HUES48 (cell line): Measurements from ENCODE around the gene FOXD2.

ENCODE experiments used
- H3K27ac ChIP-seq: one replicate; pipeline ENCODE4 v1.7.0; 2013; ENCODE audit warnings: low read depth, low read length, inconsistent platforms
- H3K27me3 ChIP-seq: 2 replicates; pipeline ENCODE4 v1.6.1; 2013; ENCODE audit warnings: mild to moderate bottlenecking, low read length; ENCODE audit not compliant: control insufficient read depth, insufficient read depth
- H3K36me3 ChIP-seq: 2 replicates; pipeline ENCODE4 v1.6.1; 2013; ENCODE audit warnings: low read length; ENCODE audit not compliant: control insufficient read depth, insufficient read depth
- H3K4me1 ChIP-seq: 2 replicates; pipeline ENCODE4 v1.6.1; 2013; ENCODE audit warnings: mild to moderate bottlenecking, low read length; ENCODE audit not compliant: control insufficient read depth, insufficient read depth
- H3K4me3 ChIP-seq: 2 replicates; pipeline ENCODE4 v1.5.1; 2013; ENCODE audit warnings: mild to moderate bottlenecking, low read depth, low read length
- H3K9ac ChIP-seq: 2 replicates; pipeline ENCODE4 v1.6.1; 2013; ENCODE audit warnings: mild to moderate bottlenecking, low read depth, low read length, moderate library complexity
- H3K9me3 ChIP-seq: 2 replicates; pipeline ENCODE4 v1.6.1; 2013; ENCODE audit warnings: low read length; ENCODE audit not compliant: control insufficient read depth, insufficient read depth

The FOXD2 gene

DNA sequence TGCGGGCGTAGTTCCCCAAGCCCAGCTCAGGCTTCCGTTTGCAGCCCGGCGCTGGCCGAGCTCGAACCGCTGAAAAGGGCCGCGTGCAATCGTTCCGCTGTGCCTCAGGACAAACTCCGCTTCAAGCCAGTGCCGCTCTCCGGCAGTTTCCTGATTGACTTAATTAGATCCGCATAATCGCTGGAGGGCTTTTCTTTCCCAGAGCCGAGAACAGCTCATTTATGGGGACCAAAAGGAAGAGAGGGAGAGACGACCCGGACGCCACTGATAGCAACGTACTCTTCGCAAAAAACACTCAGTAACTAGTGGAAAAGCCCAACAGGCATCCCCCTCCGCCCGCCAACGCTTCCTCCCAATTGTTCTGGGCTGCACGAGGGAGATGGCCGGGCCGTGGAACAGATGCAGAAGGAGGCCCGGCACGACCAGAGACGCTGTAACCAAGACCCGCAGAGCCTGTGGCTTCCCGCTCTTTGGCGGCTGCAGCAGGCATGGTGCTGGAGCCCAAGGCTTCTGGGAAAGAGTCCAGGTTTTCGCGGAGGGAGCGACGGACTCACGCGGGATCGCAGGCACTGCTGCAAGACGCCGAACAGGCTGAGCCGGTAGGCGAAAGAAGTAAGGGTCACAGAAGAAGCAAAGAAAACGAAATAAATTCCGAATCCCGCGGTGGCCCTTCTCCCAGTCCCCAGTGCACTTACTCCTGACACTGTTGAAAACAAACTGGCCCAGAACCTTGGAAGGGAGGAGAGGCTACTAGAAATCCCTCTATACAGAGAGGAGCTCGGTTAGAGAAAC, 3.6 kb upstream of the FOXD2 start:
- H3K9ac ChIP-seq, result no peak overlapping the region

GRCh38 chr1:47435506-47436303, 2.1 kb upstream of the FOXD2 start:
- Histone ChIP-seq H3K4me1 (peaks cover 25% of the 10 kb centered on the region; the same call in 1 of the 2 replicates), H3K9ac (no peak overlapping the region), H3K36me3 (no peaks in the 10 kb centered on the region), H3K27ac (no peak overlapping the region), H3K27me3 (peaks cover 99% of the 10 kb centered on the region), H3K4me3 (no peak overlapping the region), H3K9me3 (no peaks in the 10 kb centered on the region)

More for the DNA sequence above, 3.6 kb upstream of the FOXD2 start:
- H3K9me3 ChIP-seq, result no peaks in the 10 kb centered on the region
- H3K27ac ChIP-seq, result no peak overlapping the region
- peak overlapping the region; percentile 36; the same call in 1 of the 2 replicates for H3K4me3 ChIP-seq
- peaks cover 99% of the 10 kb centered on the region for H3K27me3 ChIP-seq
- H3K36me3 ChIP-seq, result no peaks in the 10 kb centered on the region
- H3K4me1 ChIP-seq, result peaks cover 25% of the 10 kb centered on the region; the same call in 1 of the 2 replicates

DNA sequence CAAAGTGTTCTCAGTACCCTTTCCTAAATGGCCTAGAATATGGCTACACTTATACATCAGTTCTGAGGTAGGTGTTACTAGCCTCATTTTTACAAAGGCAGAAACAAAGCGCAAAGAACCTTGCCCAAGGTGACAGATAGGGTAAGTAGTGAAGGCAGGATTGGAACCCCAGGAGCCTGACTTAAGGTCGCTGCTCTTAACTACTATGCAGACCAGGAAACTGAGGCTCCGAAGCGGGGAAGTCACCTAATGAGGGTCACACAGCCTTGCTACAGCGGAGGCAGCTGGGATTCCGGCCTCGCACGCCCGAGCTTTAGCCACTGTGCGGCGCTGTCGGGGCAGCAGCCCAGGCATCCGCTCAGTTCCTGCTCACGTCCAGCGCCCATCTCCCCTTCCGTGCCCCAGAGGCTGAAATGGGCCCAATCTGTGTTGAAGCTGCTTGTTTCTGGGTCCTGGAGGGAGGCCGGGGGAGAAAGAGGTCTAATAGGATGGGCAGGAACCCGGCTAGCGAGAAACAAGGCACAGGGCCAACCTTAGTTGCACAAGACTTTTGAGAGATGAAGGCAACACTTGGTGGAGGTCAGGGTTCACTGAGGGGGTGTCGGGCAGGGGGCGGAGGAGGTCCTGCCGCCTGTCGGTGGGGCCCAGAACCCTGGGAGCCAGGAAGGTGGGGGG, 1.4 kb upstream of the FOXD2 start:
- no peaks in the 10 kb centered on the region for H3K9me3 ChIP-seq
- no peak overlapping the region for H3K9ac ChIP-seq
- H3K4me3 ChIP-seq, result peak overlapping the region; percentile 70; the same call in 1 of the 2 replicates
- H3K4me1 ChIP-seq, result peaks cover 23% of the 10 kb centered on the region; the same call in 1 of the 2 replicates
- H3K36me3 ChIP-seq, result no peaks in the 10 kb centered on the region
- peaks cover 99% of the 10 kb centered on the region for H3K27me3 ChIP-seq
- no peak overlapping the region for H3K27ac ChIP-seq

- no peaks in the 10 kb centered on the region for H3K36me3 ChIP-seq
- peaks cover 22% of the 10 kb centered on the region; the same call in 1 of the 2 replicates for H3K4me1 ChIP-seq
- no peak overlapping the region for H3K9ac ChIP-seq
- H3K4me3 ChIP-seq, result peak overlapping the region; percentile 70; the same call in 1 of the 2 replicates
- H3K9me3 ChIP-seq, result no peaks in the 10 kb centered on the region
- H3K27me3 ChIP-seq, result peaks cover 99% of the 10 kb centered on the region
- no peak overlapping the region for H3K27ac ChIP-seq
These were observed 831 bp upstream of the FOXD2 start for GRCh38 chr1:47436979-47437446.

- Histone ChIP-seq H3K27me3 (peaks cover 99% of the 10 kb centered on the region), H3K9ac (no peak overlapping the region), H3K9me3 (no peaks in the 10 kb centered on the region), H3K27ac (no peak overlapping the region), H3K36me3 (no peaks in the 10 kb centered on the region), H3K4me1 (peaks cover 21% of the 10 kb centered on the region), H3K4me3 (peak overlapping the region; percentile 70; the same call in 1 of the 2 replicates)
These were observed 547 bp downstream of the FOXD2 start for GRCh38 chr1:47438165-47439016.

GRCh38 chr1:47439017-47439818, 1.4 kb downstream of the FOXD2 start:
- Histone ChIP-seq H3K27me3 (peaks cover 99% of the 10 kb centered on the region), H3K9ac (no peak overlapping the region), H3K4me3 (no peak overlapping the region), H3K27ac (no peak overlapping the region), H3K36me3 (no peaks in the 10 kb centered on the region), H3K4me1 (peaks cover 20% of the 10 kb centered on the region), H3K9me3 (no peaks in the 10 kb centered on the region)

DNA sequence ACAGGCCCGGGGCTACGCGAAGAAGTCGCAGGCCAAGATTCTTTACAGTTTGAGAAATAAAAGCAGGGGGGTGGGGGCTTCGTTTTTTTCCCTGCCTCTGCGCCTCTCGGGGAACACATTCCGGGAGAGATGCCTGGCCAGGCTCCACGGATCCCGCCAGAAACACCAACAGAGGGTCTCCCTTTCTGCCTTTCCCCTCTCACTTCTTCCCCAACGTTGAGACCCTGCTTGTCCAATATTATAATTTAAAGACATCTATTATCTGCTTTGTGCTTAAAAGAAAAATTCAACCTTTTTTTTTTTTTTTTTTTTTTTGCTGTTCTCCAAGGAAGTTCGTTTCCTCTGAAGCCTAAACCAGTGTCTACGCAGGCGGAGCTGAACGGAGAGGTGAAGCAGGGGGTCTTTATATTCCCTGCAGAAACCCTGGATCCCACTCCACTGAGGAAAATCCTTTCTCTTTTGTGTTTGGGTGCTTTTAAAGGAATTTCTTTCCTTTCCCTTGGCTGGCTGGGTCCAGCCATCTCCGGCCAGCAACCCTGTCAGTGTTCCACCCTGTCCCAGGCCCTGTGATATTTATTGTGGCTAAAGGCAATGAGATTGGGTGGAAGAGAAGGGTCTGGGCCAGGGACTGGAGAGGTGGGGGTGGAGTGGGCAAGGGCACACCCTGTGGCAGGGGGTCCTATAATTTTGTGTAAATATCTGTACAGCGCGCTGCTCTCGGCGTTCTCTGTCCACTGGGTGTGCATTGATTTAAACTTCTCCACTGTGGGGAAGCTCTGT, 2.2 kb downstream of the FOXD2 start:
- H3K27me3 ChIP-seq, result peaks cover 99% of the 10 kb centered on the region
- H3K36me3 ChIP-seq, result no peaks in the 10 kb centered on the region
- no peak overlapping the region for H3K27ac ChIP-seq
- H3K9ac ChIP-seq, result no peak overlapping the region
- no peak overlapping the region for H3K4me3 ChIP-seq
- peaks cover 24% of the 10 kb centered on the region for H3K4me1 ChIP-seq
- H3K9me3 ChIP-seq, result no peaks in the 10 kb centered on the region

DNA sequence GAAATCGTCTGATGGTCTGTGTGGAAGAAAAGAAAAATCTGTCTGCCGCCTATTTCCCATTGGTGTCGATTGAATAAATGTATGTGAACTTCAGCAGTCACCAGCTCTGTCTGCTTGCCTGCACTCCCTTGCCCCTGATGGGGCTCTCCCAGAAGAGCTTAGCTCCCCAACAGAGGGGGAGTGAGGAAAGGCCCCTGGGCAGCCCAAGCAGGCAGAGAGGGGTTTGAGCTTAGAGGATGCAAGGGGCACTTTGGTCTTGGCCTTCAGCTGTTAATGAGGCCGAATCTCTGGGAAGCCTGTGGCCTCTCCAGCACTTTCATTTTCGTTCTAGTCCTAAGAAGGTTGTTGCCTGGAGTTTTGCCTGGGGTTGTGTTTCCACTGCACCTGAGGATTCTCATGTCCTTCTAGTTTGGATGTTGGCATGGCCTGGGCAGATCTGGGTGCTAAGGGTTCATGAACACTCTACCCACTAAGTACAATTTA, 2.8 kb downstream of the FOXD2 start:
- peaks cover 29% of the 10 kb centered on the region for H3K4me1 ChIP-seq
- no peak overlapping the region for H3K9ac ChIP-seq
- H3K27ac ChIP-seq, result no peak overlapping the region
- no peak overlapping the region for H3K4me3 ChIP-seq
- H3K9me3 ChIP-seq, result no peaks in the 10 kb centered on the region
- peaks cover 99% of the 10 kb centered on the region for H3K27me3 ChIP-seq
- no peaks in the 10 kb centered on the region for H3K36me3 ChIP-seq

- no peak overlapping the region for H3K4me3 ChIP-seq
- no peak overlapping the region for H3K9ac ChIP-seq
- H3K4me1 ChIP-seq, result peaks cover 37% of the 10 kb centered on the region
- H3K9me3 ChIP-seq, result no peaks in the 10 kb centered on the region
- peaks cover 99% of the 10 kb centered on the region for H3K27me3 ChIP-seq
- no peak overlapping the region for H3K27ac ChIP-seq
- no peaks in the 10 kb centered on the region for H3K36me3 ChIP-seq
These were observed 3.7 kb downstream of the FOXD2 start for GRCh38 chr1:47441450-47442106.
